GM12878 (cell line): ENCODE measurements around the gene BICC1. TPM values are rescaled to one million over a fixed set of nuclear protein-coding genes. Genes with fewer than 3 reads are reported as not detected.

ENCODE experiments used
- ATAC-seq: fragments of 200-7000 bp; cut with Tn5 transposase; 3 replicates; pipeline ENCODE4 v1.9.1; 2020; ENCODE audit warnings: mild to moderate bottlenecking, moderate library complexity
- BruUV-seq: library from RNA; stranded (reverse); fragments of 400-500 nt; replicated peaks from 2 replicates; lab custom pipeline; 2021; lab: Mats Ljungman, UMichigan
- CTCF ChIA-PET: fragments of 300-600 bp; sonication (Branson Sonifier 250); formaldehyde crosslinking; extraction: SDS; loops from one replicate; lab custom pipeline; 2021; ENCODE audit warnings: inconsistent platforms; lab: Yijun Ruan, JAX
- POLR2A ChIA-PET: fragments of 350-600 bp; formaldehyde crosslinking; extraction: SDS; loops from one replicate; lab custom pipeline; 2021; ENCODE audit warnings: inconsistent platforms; lab: Charles Lee
- RAD21 ChIA-PET: fragments of 300-600 bp; sonication (Branson Sonifier 250); formaldehyde crosslinking; loops from one replicate; lab custom pipeline; 2023; ENCODE audit warnings: antibody characterized with exemption; ENCODE audit not compliant: unreplicated experiment; lab: Charles Lee
- SMC1A ChIA-PET: fragments of 300-600 bp; sonication (Branson Sonifier 250); formaldehyde crosslinking; loops from one replicate; lab custom pipeline; 2023; ENCODE audit not compliant: unreplicated experiment, uncharacterized antibody; lab: Charles Lee
- DNase-seq: peaks from one replicate; pipeline ENCODE4 v3.0.0-alpha.2; 2011; ENCODE audit warnings: low read depth, low spot score
- FAIRE-seq: peaks from 3 replicates; lab custom pipeline; 2011; peaks lifted over from hg19 to GRCh38; lab: Jason Lieb, UNC
- H2AFZ ChIP-seq: 2 replicates; pipeline ENCODE4 v1.6.0; 2011; ENCODE audit warnings: low read depth, low read length, control low read depth; ENCODE audit not compliant: control insufficient read depth
- H3K27ac ChIP-seq: 2 replicates; pipeline ENCODE4 v1.5.1; 2011; ENCODE audit warnings: control low read depth; ENCODE audit not compliant: control insufficient read depth, insufficient read depth
- H3K27me3 ChIP-seq, 2 experiments: replicated peaks in 1 of 2; 2 replicates each; pipeline versions ENCODE4 v1.6.0 to v1.6.1; 2011; ENCODE audit warnings: low read length in 1 of 2; ENCODE audit not compliant: control insufficient read depth in 2 of 2, insufficient read depth in 2 of 2
- H3K36me3 ChIP-seq, 2 experiments: 2 replicates each; pipeline ENCODE4 v1.5.1; 2011; ENCODE audit warnings: low read length in 1 of 2; ENCODE audit not compliant: control insufficient read depth in 2 of 2, insufficient read depth in 2 of 2
- H3K4me1 ChIP-seq: 2 replicates; pipeline ENCODE4 v1.6.1; 2011; ENCODE audit warnings: mild to moderate bottlenecking, low read length, moderate library complexity, mixed read lengths; ENCODE audit not compliant: control insufficient read depth, insufficient read depth
- H3K4me2 ChIP-seq: 2 replicates; pipeline ENCODE4 v1.6.0; 2011; ENCODE audit warnings: control low read depth; ENCODE audit not compliant: control insufficient read depth, insufficient read depth
- H3K4me3 ChIP-seq: fragments of 200-600 bp; sonication (generic); 2 replicates; pipeline ENCODE4 v1.5.1; 2016
- H3K79me2 ChIP-seq: 2 replicates; pipeline ENCODE4 v1.6.0; 2011; ENCODE audit warnings: low read length; ENCODE audit not compliant: control insufficient read depth, insufficient read depth
- H3K9ac ChIP-seq: 2 replicates; pipeline ENCODE4 v1.8.0; 2011; ENCODE audit warnings: low read length, control low read depth, mixed read lengths; ENCODE audit not compliant: control insufficient read depth, insufficient read depth
- H3K9me3 ChIP-seq: replicated peaks from 3 replicates; pipeline ENCODE4 v1.5.1; 2011; ENCODE audit warnings: mild to moderate bottlenecking, low read length; ENCODE audit not compliant: control insufficient read depth, insufficient read depth
- H4K20me1 ChIP-seq: 2 replicates; pipeline ENCODE4 v1.6.0; 2011; ENCODE audit not compliant: control insufficient read depth, insufficient read depth
- EED ChIP-seq: sonication (generic); IDR thresholded peaks from 2 replicates; pipeline ENCODE4 v1.6.1; 2016; ENCODE audit warnings: antibody characterized with exemption, low read depth
- EP300 ChIP-seq, 2 experiments: fragments of 150-350 bp in 1 of 2; IDR thresholded peaks; 2 replicates each; pipeline ENCODE4 v1.6.1; 2011 to 2012; ENCODE audit warnings: low read depth in 2 of 2, low read length in 2 of 2, borderline replicate concordance in 1 of 2, improper control_type of control experiment in 1 of 2, inconsistent platforms in 1 of 2; ENCODE audit not compliant: control insufficient read depth in 1 of 2
- ETV6 ChIP-seq, 2 experiments: fragments of 450-650 bp in 1 of 2; IDR thresholded peaks in 1 of 2; conservative IDR thresholded peaks in 1 of 2; 2 replicates each; pipeline ENCODE4 v1.6.1; 2014; ENCODE audit warnings: antibody characterized with exemption in 1 of 2, borderline replicate concordance in 1 of 2, low read depth in 1 of 2, mild to moderate bottlenecking in 1 of 2, moderate library complexity in 1 of 2
- FOXM1 ChIP-seq: IDR thresholded peaks from 2 replicates; pipeline ENCODE4 v1.6.1; 2012; ENCODE audit warnings: low read depth, mild to moderate bottlenecking, inconsistent platforms, low read length, moderate library complexity
- NR2C1 ChIP-seq: fragments of 450-650 bp; IDR thresholded peaks from 2 replicates; pipeline ENCODE4 v1.6.1; 2017; ENCODE audit warnings: antibody characterized with exemption, mild to moderate bottlenecking, moderate library complexity
- SP1 ChIP-seq: IDR thresholded peaks from one replicate; pipeline ENCODE4 v1.6.1; 2011; ENCODE audit warnings: low read depth, low read length
- STAT3 ChIP-seq: IDR thresholded peaks from 2 replicates; pipeline ENCODE4 v1.6.1; 2011; ENCODE audit warnings: low read depth, low read length, improper control_type of control experiment
- WGBS: methylation state at CpG from one replicate; pipeline ENCODE4 v1.1.6; 2016; ENCODE audit warnings: low lambda C conversion rate; ENCODE audit not compliant: insufficient replicate concordance, insufficient coverage; ENCODE audit errors: missing lambda C conversion rate; 5-methylcytosine and 5-hydroxymethylcytosine counted together
- in situ Hi-C: fragments of 300-500 bp; cut with MboI; formaldehyde crosslinking; loops from 9 replicates; pipeline ENCODE4 v1.14.3; 2018; ENCODE audit warnings: mixed read lengths
- intact Hi-C: fragments of 100-400 bp; cut with micrococcal nuclease; formaldehyde crosslinking; loops from one replicate; pipeline ENCODE4 v1.14.2; 2022; ENCODE audit not compliant: unreplicated experiment
- polyA plus RNA-seq, 11 experiments: library from polyadenylated mRNA; depleted of rRNA in 4 of 11; unstranded in 6 of 11; stranded (reverse) in 5 of 11; fragments of >200 nt; fragmentation: Nextera tagmentation in 4 of 11; fragmentation: Illumina TruSeq in 1 of 11; extraction: Ambion mirVana in 4 of 11; extraction: Trizol in 1 of 11; gene quantifications; 1 replicate in 1 of 11; 2 replicates in 10 of 11; pipeline versions ENCODE4 v1.2.1 to v1.2.3, GENCODE V29; 2011 to 2016; ENCODE audit warnings: inconsistent platforms in 2 of 11, missing spikeins in 2 of 11, low read depth in 1 of 11
- total RNA-seq, 4 experiments: library from RNA; depleted of rRNA in 3 of 4; stranded (reverse); fragments of >200 nt in 3 of 4; fragmentation: Illumina TruSeq in 1 of 4; extraction: Trizol in 1 of 4; gene quantifications; 2 replicates each; pipeline versions ENCODE4 v1.2.1 to v1.2.3, GENCODE V29; 2013 to 2021
- TF ChIP-seq, protein P1 (sequence below): IDR thresholded peaks from 2 replicates; pipeline ENCODE4 v1.6.1; 2012; ENCODE audit warnings: improper control_type of control experiment, low read depth, low read length; ENCODE audit not compliant: insufficient replicate concordance
- TF ChIP-seq, protein P2 (sequence below): IDR thresholded peaks from 2 replicates; pipeline ENCODE4 v1.6.1; 2012; ENCODE audit warnings: low read depth, low read length, improper control_type of control experiment

BICC1 gene
- total and polyA plus RNA-seq, 10 of the 15 experiments (the other 5 are each of a cell fraction or from before 2014, with no cell fraction given): 0.01 to 0.10 (median 0.04) TPM; not detected in 5

DNA sequence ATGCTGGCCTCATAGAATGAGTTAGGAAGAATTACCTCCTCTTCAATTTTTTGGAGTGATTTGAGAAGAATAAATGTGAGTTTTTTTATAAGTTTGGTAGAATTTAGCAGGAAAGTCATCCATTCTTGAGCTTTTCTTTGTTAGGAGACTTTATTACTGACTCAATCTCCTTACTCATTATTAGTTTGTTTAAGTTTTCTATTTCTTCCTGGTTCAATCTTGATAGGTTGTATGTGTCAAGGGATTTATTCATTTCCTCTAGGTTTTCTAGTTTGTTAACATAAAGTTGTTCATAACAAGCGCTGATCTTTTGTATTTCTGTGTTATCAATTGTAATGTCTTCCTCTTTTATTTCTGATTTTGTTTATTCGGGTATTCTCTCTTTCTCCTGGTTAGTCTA lies 47.4 kb downstream of the BICC1 start (continued):
- TF ChIP-seq, protein P1, sequence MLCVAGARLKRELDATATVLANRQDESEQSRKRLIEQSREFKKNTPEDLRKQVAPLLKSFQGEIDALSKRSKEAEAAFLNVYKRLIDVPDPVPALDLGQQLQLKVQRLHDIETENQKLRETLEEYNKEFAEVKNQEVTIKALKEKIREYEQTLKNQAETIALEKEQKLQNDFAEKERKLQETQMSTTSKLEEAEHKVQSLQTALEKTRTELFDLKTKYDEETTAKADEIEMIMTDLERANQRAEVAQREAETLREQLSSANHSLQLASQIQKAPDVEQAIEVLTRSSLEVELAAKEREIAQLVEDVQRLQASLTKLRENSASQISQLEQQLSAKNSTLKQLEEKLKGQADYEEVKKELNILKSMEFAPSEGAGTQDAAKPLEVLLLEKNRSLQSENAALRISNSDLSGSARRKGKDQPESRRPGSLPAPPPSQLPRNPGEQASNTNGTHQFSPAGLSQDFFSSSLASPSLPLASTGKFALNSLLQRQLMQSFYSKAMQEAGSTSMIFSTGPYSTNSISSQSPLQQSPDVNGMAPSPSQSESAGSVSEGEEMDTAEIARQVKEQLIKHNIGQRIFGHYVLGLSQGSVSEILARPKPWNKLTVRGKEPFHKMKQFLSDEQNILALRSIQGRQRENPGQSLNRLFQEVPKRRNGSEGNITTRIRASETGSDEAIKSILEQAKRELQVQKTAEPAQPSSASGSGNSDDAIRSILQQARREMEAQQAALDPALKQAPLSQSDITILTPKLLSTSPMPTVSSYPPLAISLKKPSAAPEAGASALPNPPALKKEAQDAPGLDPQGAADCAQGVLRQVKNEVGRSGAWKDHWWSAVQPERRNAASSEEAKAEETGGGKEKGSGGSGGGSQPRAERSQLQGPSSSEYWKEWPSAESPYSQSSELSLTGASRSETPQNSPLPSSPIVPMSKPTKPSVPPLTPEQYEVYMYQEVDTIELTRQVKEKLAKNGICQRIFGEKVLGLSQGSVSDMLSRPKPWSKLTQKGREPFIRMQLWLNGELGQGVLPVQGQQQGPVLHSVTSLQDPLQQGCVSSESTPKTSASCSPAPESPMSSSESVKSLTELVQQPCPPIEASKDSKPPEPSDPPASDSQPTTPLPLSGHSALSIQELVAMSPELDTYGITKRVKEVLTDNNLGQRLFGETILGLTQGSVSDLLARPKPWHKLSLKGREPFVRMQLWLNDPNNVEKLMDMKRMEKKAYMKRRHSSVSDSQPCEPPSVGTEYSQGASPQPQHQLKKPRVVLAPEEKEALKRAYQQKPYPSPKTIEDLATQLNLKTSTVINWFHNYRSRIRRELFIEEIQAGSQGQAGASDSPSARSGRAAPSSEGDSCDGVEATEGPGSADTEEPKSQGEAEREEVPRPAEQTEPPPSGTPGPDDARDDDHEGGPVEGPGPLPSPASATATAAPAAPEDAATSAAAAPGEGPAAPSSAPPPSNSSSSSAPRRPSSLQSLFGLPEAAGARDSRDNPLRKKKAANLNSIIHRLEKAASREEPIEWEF: no peak
- TF ChIP-seq ETV6 (conservative IDR thresholded peaks at IDR 0.05 in 1 of 2, IDR thresholded peaks at IDR 0.05 in 1 of 2; ENCODE audit: borderline replicate concordance in 1 of 2, low read depth in 1 of 2) (no peak), FOXM1 (no peak)

DNA sequence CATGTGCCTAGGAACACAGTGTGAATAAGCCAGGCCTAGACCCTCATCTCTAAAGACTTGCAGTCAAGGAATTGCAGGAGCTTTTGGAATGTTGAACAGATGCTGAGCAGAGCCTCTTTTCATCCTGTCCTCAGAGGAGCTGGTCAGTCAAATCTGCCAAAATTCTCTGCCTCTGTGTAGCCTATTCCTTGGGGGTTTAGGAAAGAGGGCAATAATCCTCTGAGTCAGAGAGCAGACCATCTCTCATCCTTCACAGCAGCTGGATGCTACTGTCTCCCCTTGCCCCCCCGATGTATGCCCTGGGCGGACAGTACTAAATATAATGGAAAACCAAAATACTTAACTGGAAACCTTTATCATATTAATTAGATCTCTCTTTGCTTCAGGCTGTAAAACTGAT lies 52.6 kb downstream of the BICC1 start:
- intact Hi-C loops: no loop called here
- 0% methylated on average over 2 of the region's 2 CpGs for WGBS
- Histone ChIP-seq H3K36me3 (no peaks in the 10 kb centered on the region), H3K9me3 (no peaks in the 10 kb centered on the region), H4K20me1 (no peaks in the 10 kb centered on the region), H3K27ac (no peak overlapping the region), H3K4me2 (no peak overlapping the region), H3K27me3 (no peaks in the 10 kb centered on the region), H3K4me3 (no peak overlapping the region), H3K9ac (no peak overlapping the region), H3K79me2 (no peaks in the 10 kb centered on the region), H2AFZ (no peak overlapping the region), H3K4me1 (no peaks in the 10 kb centered on the region)
- TF ChIP-seq, protein P2, sequence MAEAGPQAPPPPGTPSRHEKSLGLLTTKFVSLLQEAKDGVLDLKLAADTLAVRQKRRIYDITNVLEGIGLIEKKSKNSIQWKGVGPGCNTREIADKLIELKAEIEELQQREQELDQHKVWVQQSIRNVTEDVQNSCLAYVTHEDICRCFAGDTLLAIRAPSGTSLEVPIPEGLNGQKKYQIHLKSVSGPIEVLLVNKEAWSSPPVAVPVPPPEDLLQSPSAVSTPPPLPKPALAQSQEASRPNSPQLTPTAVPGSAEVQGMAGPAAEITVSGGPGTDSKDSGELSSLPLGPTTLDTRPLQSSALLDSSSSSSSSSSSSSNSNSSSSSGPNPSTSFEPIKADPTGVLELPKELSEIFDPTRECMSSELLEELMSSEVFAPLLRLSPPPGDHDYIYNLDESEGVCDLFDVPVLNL: no peak
- TF ChIP-seq EED (no peak), SP1 (no peak), NR2C1 (no peak), EP300 (IDR thresholded peaks at IDR 0.05; ENCODE audit: borderline replicate concordance in 1 of 2, control insufficient read depth in 1 of 2, low read depth in 2 of 2, low read length in 2 of 2) (no peak), STAT3 (no peak), ETV6 (conservative IDR thresholded peaks at IDR 0.05 in 1 of 2, IDR thresholded peaks at IDR 0.05 in 1 of 2; ENCODE audit: borderline replicate concordance in 1 of 2, low read depth in 1 of 2) (no peak)
- ATAC-seq (no peak), FAIRE-seq (no peak), DNase-seq (no peak)
- ChIA-PET POLR2A (no interaction called here), SMC1A (no interaction called here), CTCF (no interaction called here), RAD21 (no interaction called here)
- no TSS peak for BruUV-seq
- in situ Hi-C loops: no loop called here
